Activated naive CD8-positive, alpha-beta T cell treated with anti-CD3 and anti-CD28 coated beads, Interleukin-2, amount 50 U/mL, for 16 hours (primary cell): ENCODE data around the gene OR14I1.
"Not testable (repeated sequence)": the region's sequence is repeated elsewhere in the genome, so short reads cannot be mapped to it uniquely, and the experiment has no call there.

ENCODE experiments used
- DNase-seq: peaks from one replicate; pipeline ENCODE4 v3.0.0-alpha.2; 2020; ENCODE audit warnings: low read depth, low spot score

The OR14I1 gene

DNA sequence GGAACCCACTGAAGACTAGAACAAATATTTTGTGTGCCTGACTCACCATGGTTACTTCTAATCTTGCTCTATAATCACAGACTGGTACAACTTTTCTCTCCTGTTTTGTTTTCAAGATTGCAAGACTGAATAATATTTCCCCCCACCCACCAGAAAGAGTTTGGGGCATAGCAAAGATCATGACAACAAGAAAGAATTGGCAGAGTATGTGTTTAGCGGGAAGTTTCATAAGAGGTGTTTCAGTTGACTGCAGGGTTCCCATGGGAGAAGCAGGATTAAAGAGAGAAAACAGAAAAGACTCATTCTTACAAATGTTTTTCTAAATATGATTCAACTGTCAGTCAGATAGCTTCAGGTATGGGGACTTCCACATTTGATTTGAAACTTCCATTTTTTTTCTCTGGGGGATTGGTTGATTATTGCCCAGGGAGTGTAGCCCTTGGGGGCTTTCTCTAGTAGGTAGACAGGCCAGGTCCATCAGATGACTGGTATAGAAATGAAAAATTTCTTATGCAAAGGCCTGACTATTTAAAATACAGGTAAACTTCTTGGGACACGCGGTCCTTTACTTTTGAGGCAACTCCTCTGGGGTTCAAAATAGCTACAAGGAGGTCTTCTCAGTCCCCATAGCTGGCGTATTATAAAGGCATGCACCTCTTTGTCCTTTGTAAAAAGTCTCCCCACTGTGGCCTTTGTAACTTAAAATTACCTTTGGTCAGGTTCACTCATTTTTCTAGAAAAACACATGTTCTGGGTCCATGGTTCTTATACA, 13.9 kb downstream of the OR14I1 start:
- no peak for DNase-seq

DNA sequence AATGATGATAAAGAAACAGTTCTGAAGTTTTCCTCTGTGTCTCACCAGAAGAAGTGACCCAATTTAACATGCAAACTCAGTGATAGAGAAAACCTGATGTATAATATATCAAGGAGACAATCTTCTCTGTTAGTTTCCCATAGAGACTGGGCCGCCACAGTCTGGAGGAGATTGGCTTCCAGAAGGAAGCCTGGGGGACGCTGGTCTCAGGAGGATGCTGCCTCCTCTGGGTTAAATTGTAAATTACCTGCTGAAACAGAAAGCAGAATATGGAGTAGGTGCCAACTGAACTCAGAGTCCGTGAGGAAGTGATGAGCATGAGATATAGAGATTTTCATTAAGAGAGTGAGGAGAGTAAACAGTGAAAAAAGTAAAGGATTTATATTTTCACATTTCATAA, 15.8 kb downstream of the OR14I1 start:
- DNase-seq: no peak

- no peak for DNase-seq
Measured at GRCh38 chr1:248681651-248682050, 20.9 kb downstream of the OR14I1 start.

- DNase-seq: no peak
Measured at GRCh38 chr1:248670003-248670402, 32.6 kb downstream of the OR14I1 start.

GRCh38 chr1:248663453-248664328, 38.9 kb downstream of the OR14I1 start:
- DNase-seq: not testable (repeated sequence)

GRCh38 chr1:248656797-248657196, 45.8 kb downstream of the OR14I1 start:
- DNase-seq: not testable (repeated sequence)

- DNase-seq: not testable (repeated sequence)
Measured at GRCh38 chr1:248655354-248655753, 47.2 kb downstream of the OR14I1 start, which contains the start of gene OR2T27. Gene OR2T27 (minus strand): TSS chr1:248655528. CDS start chr1:248650884, 4,644 bp downstream.
